ENCODE results near the gene ZNF311. TPM values are rescaled to one million over a fixed set of nuclear protein-coding genes. Genes with fewer than 3 reads are reported as not detected.
A peak's percentile ranks its signal among the peaks of the same experiment; 100 is the strongest.

Gene ZNF311
- total RNA-seq, 2 donors from 2014 or later, result 1.1 to 2.1 TPM

- no peaks in the 10 kb centered on the region for H3K27me3 ChIP-seq
- no peaks in the 10 kb centered on the region for H3K36me3 ChIP-seq
- H3K27ac ChIP-seq, result no peak overlapping the region
- H3K4me3 ChIP-seq, result peak overlapping the region; percentile 44
- H3K9me3 ChIP-seq, result no peaks in the 10 kb centered on the region
- no peak for DNase-seq
- no peak overlapping the region for H3K9ac ChIP-seq (ENCODE audit: low read depth in 2 of 2, low read length in 2 of 2)
- intact Hi-C loops (cut with DNase I), result loop anchor here (2.0 to 10.0 kb wide), 2 partner anchors 42 to 148 kb away; no protein-coding TSS in a partner anchor
- H3K4me1 ChIP-seq, result no peaks in the 10 kb centered on the region
- no peak for TF ChIP-seq CTCF (IDR thresholded peaks at IDR 0.05)
Observed at GRCh38 chr6:28982476-28983266, 22.4 kb downstream of the ZNF311 start.

DNA sequence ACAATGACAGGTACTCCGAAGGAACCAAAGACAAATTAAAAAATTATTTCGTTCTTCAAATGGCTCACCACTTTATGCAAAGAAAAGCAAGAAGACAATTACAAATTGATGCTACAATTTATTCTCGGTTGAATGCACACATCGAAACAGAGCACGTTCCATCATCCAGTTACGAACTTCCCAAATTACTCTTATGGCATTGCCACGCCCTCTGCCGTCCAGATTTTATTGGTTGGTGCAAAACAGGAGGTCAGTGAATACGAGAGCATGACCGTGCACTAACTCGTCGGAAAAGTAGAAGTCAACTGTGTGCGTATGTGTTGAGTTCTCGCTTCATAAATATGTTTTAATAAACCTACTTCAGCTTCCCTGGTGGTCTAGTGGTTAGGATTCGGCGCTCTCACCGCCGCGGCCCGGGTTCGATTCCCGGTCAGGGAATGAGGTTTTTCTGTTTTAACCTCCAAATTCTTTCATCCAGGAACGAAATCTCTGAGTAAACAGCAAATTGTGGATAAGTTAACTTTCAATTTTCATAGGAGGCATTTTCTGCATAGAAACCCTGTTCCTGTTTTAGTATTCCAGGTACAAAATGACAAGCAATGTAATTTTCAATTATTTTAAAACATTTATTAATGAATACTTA lies 23.2 kb downstream of the ZNF311 start:
- Histone ChIP-seq H3K27ac (peak overlapping the region; percentile 21), H3K36me3 (no peaks in the 10 kb centered on the region), H3K9me3 (no peaks in the 10 kb centered on the region), H3K4me3 (peak overlapping the region; percentile 44), H3K4me1 (no peaks in the 10 kb centered on the region), H3K9ac (ENCODE audit: low read depth in 2 of 2, low read length in 2 of 2) (peak overlapping the region in 1 of 2 donors; percentile 58), H3K27me3 (no peaks in the 10 kb centered on the region)
- no peak for TF ChIP-seq CTCF (IDR thresholded peaks at IDR 0.05)
- intact Hi-C loops (cut with DNase I), result loop anchor here (2.0 to 10.0 kb wide), 2 partner anchors 41 to 147 kb away; no protein-coding TSS in a partner anchor
- peak; percentile 77 for DNase-seq

- intact Hi-C loops (cut with DNase I), result loop anchor here (10.0 kb wide), 1 partner anchor 147 kb away; no protein-coding TSS in a partner anchor
- Histone ChIP-seq H3K9ac (ENCODE audit: low read depth in 2 of 2, low read length in 2 of 2) (peak overlapping the region in 1 of 2 donors; percentile 47), H3K4me3 (peak overlapping the region; percentile 44), H3K9me3 (no peaks in the 10 kb centered on the region), H3K27ac (peak overlapping the region; percentile 31), H3K27me3 (no peaks in the 10 kb centered on the region), H3K4me1 (no peaks in the 10 kb centered on the region), H3K36me3 (no peaks in the 10 kb centered on the region)
- TF ChIP-seq CTCF (IDR thresholded peaks at IDR 0.05), result no peak
- peak; percentile 79 for DNase-seq
Observed at GRCh38 chr6:28981431-28981832, 23.7 kb downstream of the ZNF311 start.

DNA sequence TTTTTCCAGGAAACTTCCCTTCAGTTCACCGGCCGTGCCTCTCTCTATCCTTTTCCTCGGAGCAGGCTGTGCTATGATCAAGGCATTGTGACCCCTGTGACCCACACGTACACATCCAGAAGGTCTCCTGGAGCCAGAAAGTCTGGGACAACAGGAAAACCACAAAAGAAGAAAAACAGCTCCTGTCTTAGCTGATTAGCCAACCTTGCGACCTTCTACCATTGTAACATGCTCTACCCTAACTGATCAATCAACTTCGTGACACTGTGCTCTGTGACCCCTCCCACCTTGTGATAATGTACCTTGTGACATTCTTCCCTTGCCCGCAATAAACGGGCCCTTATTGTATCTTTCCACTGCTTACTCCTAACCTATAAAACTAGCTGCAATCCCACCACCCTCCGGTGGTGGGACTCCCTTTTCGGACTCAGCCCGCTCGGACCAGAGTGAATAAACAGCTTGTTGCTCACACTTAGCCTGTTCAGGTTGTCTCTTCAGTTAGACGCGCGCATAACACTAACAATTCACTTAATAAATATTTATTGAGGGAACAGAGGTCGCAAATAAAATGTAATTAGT lies 24.2 kb downstream of the ZNF311 start:
- H3K9me3 ChIP-seq, result no peaks in the 10 kb centered on the region
- H3K4me1 ChIP-seq, result no peaks in the 10 kb centered on the region
- no peak for TF ChIP-seq CTCF (IDR thresholded peaks at IDR 0.05)
- peak overlapping the region; percentile 31 for H3K27ac ChIP-seq
- H3K36me3 ChIP-seq, result no peaks in the 10 kb centered on the region
- intact Hi-C loops (cut with DNase I), result loop anchor here (10.0 kb wide), 1 partner anchor 146 kb away; no protein-coding TSS in a partner anchor
- DNase-seq, result peak; percentile 56
- peak overlapping the region; percentile 44 for H3K4me3 ChIP-seq
- peak overlapping the region in 1 of 2 donors; percentile 47 for H3K9ac ChIP-seq (ENCODE audit: low read depth in 2 of 2, low read length in 2 of 2)
- no peaks in the 10 kb centered on the region for H3K27me3 ChIP-seq

GRCh38 chr6:28980137-28980851 lies 24.8 kb downstream of the ZNF311 start:
- Histone ChIP-seq H3K27me3 (no peaks in the 10 kb centered on the region), H3K36me3 (no peaks in the 10 kb centered on the region), H3K4me3 (peak overlapping the region; percentile 44), H3K9me3 (no peaks in the 10 kb centered on the region), H3K27ac (no peak overlapping the region), H3K9ac (ENCODE audit: low read depth in 2 of 2, low read length in 2 of 2) (no peak overlapping the region), H3K4me1 (no peaks in the 10 kb centered on the region)
- intact Hi-C loops (cut with DNase I), result loop anchor here (10.0 kb wide), 1 partner anchor 145 kb away; no protein-coding TSS in a partner anchor
- no peak for DNase-seq
- no peak for TF ChIP-seq CTCF (IDR thresholded peaks at IDR 0.05)
